Tibial artery (tissue), 4 donors: Measurements from ENCODE around the gene EYS.

Experiments
- DNase-seq, 2 donors: peaks; one replicate each; pipeline ENCODE4 v3.0.0-alpha.2; 2019
- H3K27ac ChIP-seq, 2 donors: fragments of 200-600 bp; sonication (generic) in 1 of 2; 1 replicate in 1 of 2; 2 replicates in 1 of 2; pipeline ENCODE4 v1.5.1; 2018 to 2019; ENCODE audit warnings: mild to moderate bottlenecking in 1 of 2
- H3K27me3 ChIP-seq, 2 donors: fragments of 200-600 bp; sonication (generic) in 1 of 2; one replicate each; pipeline versions ENCODE4 v1.5.1 to v1.6.0; 2016 to 2019
- H3K36me3 ChIP-seq, 3 donors: fragments of 200-600 bp; sonication (generic) in 2 of 3; one replicate each; pipeline ENCODE4 v1.5.1; 2016 to 2019; ENCODE audit warnings: mild to moderate bottlenecking in 2 of 3
- H3K4me1 ChIP-seq, 4 donors: fragments of 200-600 bp; sonication (generic) in 2 of 4; 1 replicate in 3 of 4; 2 replicates in 1 of 4; pipeline ENCODE4 v1.5.1; 2016 to 2019
- H3K4me3 ChIP-seq, 2 donors: fragments of 200-600 bp; sonication (generic) in 1 of 2; 1 replicate in 1 of 2; 2 replicates in 1 of 2; pipeline ENCODE4 v1.5.1; 2018 to 2019; ENCODE audit warnings: mild to moderate bottlenecking in 2 of 2
- H3K9me3 ChIP-seq, 3 donors: fragments of 200-600 bp; sonication (generic) in 1 of 3; one replicate each; pipeline ENCODE4 v1.5.1; 2016 to 2019
- intact Hi-C: fragments of 100-400 bp; cut with DNase I; formaldehyde crosslinking; loops from one replicate; pipeline ENCODE4 v1.15.0; 2023; ENCODE audit warnings: low total_unique reads
- TF ChIP-seq, protein P1 (sequence below), 2 experiments: fragments of 200-600 bp in 1 of 2; fragments of 450-650 bp in 1 of 2; IDR thresholded peaks; one replicate each; pipeline ENCODE4 v1.5.1; 2017 to 2019; ENCODE audit warnings: antibody characterized with exemption in 2 of 2, mild to moderate bottlenecking in 1 of 2, moderate library complexity in 1 of 2

Gene EYS

DNA sequence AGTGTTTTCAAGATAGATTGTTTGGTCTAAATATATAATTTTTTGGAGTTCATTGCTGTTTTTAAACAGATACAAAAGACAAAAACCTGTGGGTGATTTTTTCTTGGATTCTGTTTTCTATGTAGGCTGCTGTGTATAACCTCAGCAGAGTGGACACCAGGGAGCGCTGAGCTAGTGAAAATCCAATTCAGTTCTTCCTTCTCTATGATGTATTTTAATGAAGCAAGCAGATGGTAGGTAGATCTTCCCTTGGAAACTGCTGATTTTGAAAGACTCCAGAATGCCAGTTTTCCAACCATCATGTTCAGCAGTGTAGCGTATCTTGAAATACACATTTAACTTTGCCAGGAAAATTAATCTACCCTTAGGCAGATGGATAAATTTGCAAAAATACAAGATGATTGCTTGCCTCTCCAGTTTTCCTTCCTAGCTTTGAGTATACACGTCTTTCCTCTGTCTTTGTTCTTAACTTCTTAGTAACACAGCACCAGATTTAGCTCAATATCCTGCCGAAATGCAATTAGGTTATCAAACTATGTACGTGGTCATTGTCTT is 1893.4 kb downstream of the EYS start:
- H3K9me3 ChIP-seq = no peaks in the 10 kb centered on the region
- no peak overlapping the region for H3K27ac ChIP-seq
- no peak for DNase-seq
- H3K36me3 ChIP-seq = no peaks in the 10 kb centered on the region
- no peaks in the 10 kb centered on the region for H3K4me1 ChIP-seq
- TF ChIP-seq, protein P1, sequence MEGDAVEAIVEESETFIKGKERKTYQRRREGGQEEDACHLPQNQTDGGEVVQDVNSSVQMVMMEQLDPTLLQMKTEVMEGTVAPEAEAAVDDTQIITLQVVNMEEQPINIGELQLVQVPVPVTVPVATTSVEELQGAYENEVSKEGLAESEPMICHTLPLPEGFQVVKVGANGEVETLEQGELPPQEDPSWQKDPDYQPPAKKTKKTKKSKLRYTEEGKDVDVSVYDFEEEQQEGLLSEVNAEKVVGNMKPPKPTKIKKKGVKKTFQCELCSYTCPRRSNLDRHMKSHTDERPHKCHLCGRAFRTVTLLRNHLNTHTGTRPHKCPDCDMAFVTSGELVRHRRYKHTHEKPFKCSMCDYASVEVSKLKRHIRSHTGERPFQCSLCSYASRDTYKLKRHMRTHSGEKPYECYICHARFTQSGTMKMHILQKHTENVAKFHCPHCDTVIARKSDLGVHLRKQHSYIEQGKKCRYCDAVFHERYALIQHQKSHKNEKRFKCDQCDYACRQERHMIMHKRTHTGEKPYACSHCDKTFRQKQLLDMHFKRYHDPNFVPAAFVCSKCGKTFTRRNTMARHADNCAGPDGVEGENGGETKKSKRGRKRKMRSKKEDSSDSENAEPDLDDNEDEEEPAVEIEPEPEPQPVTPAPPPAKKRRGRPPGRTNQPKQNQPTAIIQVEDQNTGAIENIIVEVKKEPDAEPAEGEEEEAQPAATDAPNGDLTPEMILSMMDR (IDR thresholded peaks at IDR 0.05) = no peak
- H3K27me3 ChIP-seq = no peaks in the 10 kb centered on the region
- intact Hi-C loops = no loop called here
- H3K4me3 ChIP-seq = no peak overlapping the region

DNA sequence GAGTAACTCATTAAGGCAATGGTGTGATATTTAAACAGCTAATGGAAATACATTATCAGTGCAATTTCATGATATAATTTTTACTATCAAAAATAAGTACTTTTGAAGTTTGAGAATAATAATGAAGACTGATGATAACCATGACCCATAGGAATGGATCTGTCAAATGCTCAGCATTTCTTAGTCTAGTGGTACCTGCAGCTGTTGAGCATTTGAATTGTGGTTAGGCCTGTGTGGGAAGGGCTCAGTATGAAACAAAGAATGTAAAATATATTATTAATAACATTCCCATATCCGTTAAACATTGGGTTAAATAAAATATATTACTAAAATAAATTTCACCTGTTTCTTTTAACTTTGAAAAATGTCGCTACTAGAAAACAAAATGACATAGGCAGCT is 1898.5 kb downstream of the EYS start:
- no peaks in the 10 kb centered on the region for H3K4me1 ChIP-seq
- H3K27me3 ChIP-seq = no peaks in the 10 kb centered on the region
- no peaks in the 10 kb centered on the region for H3K9me3 ChIP-seq
- TF ChIP-seq, protein P1 (IDR thresholded peaks at IDR 0.05) = no peak
- H3K4me3 ChIP-seq = no peak overlapping the region
- H3K36me3 ChIP-seq = no peaks in the 10 kb centered on the region
- no peak for DNase-seq
- H3K27ac ChIP-seq = no peak overlapping the region
- intact Hi-C loops = no loop called here

DNA sequence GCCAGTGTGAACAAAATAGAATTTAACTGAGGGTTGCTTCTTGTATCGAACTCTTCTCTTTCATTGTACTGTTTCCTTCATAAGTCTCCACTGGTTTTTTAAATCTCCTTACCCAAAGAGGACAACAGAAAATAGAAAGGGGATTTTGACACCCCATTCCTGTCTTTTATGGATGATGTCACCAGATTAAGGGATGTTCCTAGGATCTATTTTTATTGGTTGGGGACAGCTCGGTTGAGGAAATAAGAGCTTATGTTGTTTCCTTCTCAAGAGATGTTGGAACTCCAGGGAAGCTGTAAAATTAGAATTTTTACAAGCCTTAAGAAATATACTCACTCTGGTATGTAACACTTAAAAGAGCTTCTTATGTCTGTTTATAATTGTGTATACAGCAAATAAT is 1900.0 kb downstream of the EYS start:
- no peaks in the 10 kb centered on the region for H3K9me3 ChIP-seq
- H3K4me1 ChIP-seq = no peaks in the 10 kb centered on the region
- intact Hi-C loops = no loop called here
- H3K4me3 ChIP-seq = no peak overlapping the region
- TF ChIP-seq, protein P1 (IDR thresholded peaks at IDR 0.05) = no peak
- H3K27me3 ChIP-seq = no peaks in the 10 kb centered on the region
- no peaks in the 10 kb centered on the region for H3K36me3 ChIP-seq
- DNase-seq = no peak
- H3K27ac ChIP-seq = no peak overlapping the region

- H3K27ac ChIP-seq = no peak overlapping the region
- TF ChIP-seq, protein P1 (IDR thresholded peaks at IDR 0.05) = no peak
- DNase-seq = no peak
- intact Hi-C loops = no loop called here
- no peaks in the 10 kb centered on the region for H3K4me1 ChIP-seq
- H3K4me3 ChIP-seq = no peak overlapping the region
- no peaks in the 10 kb centered on the region for H3K9me3 ChIP-seq
- H3K36me3 ChIP-seq = no peaks in the 10 kb centered on the region
- H3K27me3 ChIP-seq = no peaks in the 10 kb centered on the region
Observed at GRCh38 chr6:63806573-63806913, 1900.5 kb downstream of the EYS start.

DNA sequence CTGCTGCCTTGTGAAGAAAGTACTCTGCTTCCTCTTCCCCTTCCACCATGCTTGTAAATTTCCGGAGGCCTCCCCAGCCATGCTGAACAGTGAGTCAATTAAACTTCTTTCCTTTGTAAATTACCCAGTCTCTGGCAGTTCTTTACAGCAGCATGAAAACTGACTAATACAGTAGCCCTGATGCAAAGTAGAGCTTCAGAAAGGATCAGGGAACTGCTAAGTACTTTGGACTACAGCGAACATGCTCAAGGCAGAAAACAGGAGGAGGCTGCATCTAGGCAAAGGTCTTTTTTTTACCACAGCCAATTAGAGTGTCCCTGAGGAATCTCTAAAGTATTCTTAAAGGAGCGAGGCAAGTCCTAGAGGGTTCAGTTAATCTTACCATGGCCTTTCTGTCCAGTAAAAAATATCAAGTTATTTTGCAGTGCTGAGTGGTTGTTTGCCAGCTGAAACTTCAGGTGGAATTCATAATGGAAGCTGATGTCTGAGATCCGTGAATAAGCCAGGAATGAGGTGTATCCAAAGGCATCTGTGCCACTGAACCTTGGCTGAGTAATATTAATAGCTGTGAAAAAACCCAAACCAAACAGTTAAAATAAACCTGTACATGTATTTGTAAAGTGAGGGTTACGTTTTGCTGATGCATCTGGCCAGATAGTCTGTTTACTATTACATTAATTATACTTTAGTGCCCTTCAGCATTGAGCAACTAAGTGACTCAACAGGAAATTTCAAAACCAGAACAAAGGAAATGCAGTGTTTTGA is 1901.0 kb downstream of the EYS start:
- no peaks in the 10 kb centered on the region for H3K4me1 ChIP-seq
- intact Hi-C loops = no loop called here
- no peaks in the 10 kb centered on the region for H3K27me3 ChIP-seq
- H3K4me3 ChIP-seq = no peak overlapping the region
- TF ChIP-seq, protein P1 (IDR thresholded peaks at IDR 0.05) = no peak
- no peaks in the 10 kb centered on the region for H3K9me3 ChIP-seq
- DNase-seq = no peak
- H3K36me3 ChIP-seq = no peaks in the 10 kb centered on the region
- no peak overlapping the region for H3K27ac ChIP-seq
